ENCODE measurements around the gene DNAAF1. TPM values are rescaled to one million over a fixed set of nuclear protein-coding genes. Genes with fewer than 3 reads are reported as not detected.

DNAAF1 gene
- polyA plus RNA-seq, 1 donor (not counting 4 experiments of a cell fraction or from before 2014, with no cell fraction given) = 0.01 TPM

- Histone ChIP-seq H3K4me3 (ENCODE audit: control insufficient read depth in 2 of 3, extremely low read depth in 1 of 3, insufficient read depth in 2 of 3, low read depth in 1 of 3, low read length in 3 of 3) (no peak overlapping the region), H3K9me1 (ENCODE audit: control insufficient read depth, extremely low read depth, insufficient read depth, low read length) (peaks cover 3% of the 10 kb centered on the region), H3K79me2 (ENCODE audit: control insufficient read depth, insufficient read depth, low read length) (peaks cover 70% of the 10 kb centered on the region), H3K9me3 (ENCODE audit: control insufficient read depth, low read depth, low read length) (no peaks in the 10 kb centered on the region), H3K36me3 (ENCODE audit: control insufficient read depth in 2 of 2, extremely low read depth in 1 of 2, insufficient read depth in 2 of 2, low read length in 2 of 2) (peaks cover 0 to 6% of the 10 kb centered on the region in 2 experiments), H2AFZ (ENCODE audit: control insufficient read depth, low read length) (no peak overlapping the region), H3K4me1 (ENCODE audit: control insufficient read depth, extremely low read depth, insufficient read depth, low read length) (peaks cover 11% of the 10 kb centered on the region), H3K9ac (ENCODE audit: control insufficient read depth, extremely low read depth, insufficient read depth, low read length) (no peak overlapping the region), H3K27ac (ENCODE audit: control insufficient read depth, insufficient read depth, low read length) (no peak overlapping the region), H3K4me2 (ENCODE audit: control insufficient read depth, extremely low read depth, insufficient read depth, low read depth, low read length) (no peak overlapping the region), H3K27me3 (ENCODE audit: control insufficient read depth, extremely low read depth, insufficient read depth, low read length) (no peaks in the 10 kb centered on the region), H4K20me1 (ENCODE audit: control insufficient read depth, extremely low read depth, insufficient read depth, low read length) (peaks cover 9% of the 10 kb centered on the region)
- dilution Hi-C loops (cut with MboI; ENCODE audit: extremely low pct_ligation_motif_present, low sequenced_read_pairs) = no loop called here
- TF ChIP-seq EZH2 (IDR thresholded peaks at IDR 0.05; ENCODE audit: low read length) (no peak), CTCF (optimal IDR thresholded peaks at IDR 0.05 in 1 of 3, IDR thresholded peaks at IDR 0.05 in 1 of 3, conservative IDR thresholded peaks at IDR 0.05 in 1 of 3; ENCODE audit: extremely low read depth in 1 of 3, insufficient read depth in 2 of 3, low read length in 3 of 3) (no peak)
- no peak for FAIRE-seq
- DNase-seq (ENCODE audit: low read depth, low spot score) = no peak
These were observed 39.8 kb upstream of the DNAAF1 start for GRCh38 chr16:84105301-84105815.

- FAIRE-seq (no peak), DNase-seq (ENCODE audit: low read depth, low spot score) (no peak)
- H4K20me1 ChIP-seq (ENCODE audit: control insufficient read depth, extremely low read depth, insufficient read depth, low read length) = peaks cover 9% of the 10 kb centered on the region
- TF ChIP-seq CTCF (optimal IDR thresholded peaks at IDR 0.05 in 1 of 3, IDR thresholded peaks at IDR 0.05 in 1 of 3, conservative IDR thresholded peaks at IDR 0.05 in 1 of 3; ENCODE audit: extremely low read depth in 1 of 3, insufficient read depth in 2 of 3, low read length in 3 of 3) (no peak), EZH2 (IDR thresholded peaks at IDR 0.05; ENCODE audit: low read length) (no peak)
- dilution Hi-C loops (cut with MboI; ENCODE audit: extremely low pct_ligation_motif_present, low sequenced_read_pairs) = no loop called here
- no peak overlapping the region for H3K4me2 ChIP-seq (ENCODE audit: control insufficient read depth, extremely low read depth, insufficient read depth, low read depth, low read length)
- no peaks in the 10 kb centered on the region for H3K9me3 ChIP-seq (ENCODE audit: control insufficient read depth, low read depth, low read length)
- no peak overlapping the region for H3K4me3 ChIP-seq (ENCODE audit: control insufficient read depth in 2 of 3, extremely low read depth in 1 of 3, insufficient read depth in 2 of 3, low read depth in 1 of 3, low read length in 3 of 3)
- peaks cover 3% of the 10 kb centered on the region for H3K9me1 ChIP-seq (ENCODE audit: control insufficient read depth, extremely low read depth, insufficient read depth, low read length)
- H3K27ac ChIP-seq (ENCODE audit: control insufficient read depth, insufficient read depth, low read length) = no peak overlapping the region
- H3K36me3 ChIP-seq (ENCODE audit: control insufficient read depth in 2 of 2, extremely low read depth in 1 of 2, insufficient read depth in 2 of 2, low read length in 2 of 2) = peaks cover 0 to 7% of the 10 kb centered on the region in 2 experiments
- peaks cover 11% of the 10 kb centered on the region for H3K4me1 ChIP-seq (ENCODE audit: control insufficient read depth, extremely low read depth, insufficient read depth, low read length)
- no peaks in the 10 kb centered on the region for H3K27me3 ChIP-seq (ENCODE audit: control insufficient read depth, extremely low read depth, insufficient read depth, low read length)
- peaks cover 78% of the 10 kb centered on the region for H3K79me2 ChIP-seq (ENCODE audit: control insufficient read depth, insufficient read depth, low read length)
- no peak overlapping the region for H3K9ac ChIP-seq (ENCODE audit: control insufficient read depth, extremely low read depth, insufficient read depth, low read length)
- no peak overlapping the region for H2AFZ ChIP-seq (ENCODE audit: control insufficient read depth, low read length)
These were observed 39.0 kb upstream of the DNAAF1 start for GRCh38 chr16:84105948-84106740.

Data from keratinocyte (primary cell).